Measurements from ENCODE around the gene GNA12. TPM values are rescaled to one million over a fixed set of nuclear protein-coding genes. Genes with fewer than 3 reads are reported as not detected.

The GNA12 gene
- polyA plus RNA-seq, 4 donors, result 3.4 to 27.2 (median 14.5) TPM

DNA sequence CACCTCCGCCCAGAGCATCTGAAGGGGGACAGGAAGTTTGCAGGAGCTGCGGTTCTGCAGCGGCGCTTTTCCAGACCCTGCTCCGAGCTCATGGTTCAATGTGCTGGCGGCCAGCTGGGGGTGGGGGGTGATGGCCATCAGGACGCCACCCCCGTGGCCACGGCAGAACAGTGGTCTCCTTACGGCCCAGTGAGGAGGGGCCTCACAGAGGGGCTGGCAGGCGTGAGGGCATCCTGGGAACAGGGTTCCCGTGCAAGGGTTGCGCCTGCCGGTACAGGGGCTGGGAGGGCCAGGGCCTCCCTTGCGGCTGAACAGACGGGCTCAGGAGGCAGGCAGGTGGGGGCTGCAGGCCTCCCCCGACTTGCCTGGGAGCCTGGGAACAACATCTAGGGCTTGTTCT, 39.0 kb upstream of the GNA12 start:
- Histone ChIP-seq H3K27ac (ENCODE audit: low read depth in 1 of 3, low read length in 2 of 3) (no peak overlapping the region), H3K36me3 (ENCODE audit: control insufficient read depth in 3 of 3, insufficient read depth in 2 of 3, low read depth in 1 of 3, low read length in 3 of 3) (no peaks in the 10 kb centered on the region), H3K27me3 (ENCODE audit: control insufficient read depth in 3 of 3, insufficient read depth in 3 of 3, low read length in 3 of 3) (no peaks in the 10 kb centered on the region), H3K9me3 (ENCODE audit: control insufficient read depth in 2 of 2, insufficient read depth in 1 of 2, low read depth in 1 of 2, low read length in 1 of 2) (no peaks in the 10 kb centered on the region), H3K4me3 (ENCODE audit: low read depth in 1 of 3, low read length in 3 of 3) (no peak overlapping the region), H3K4me1 (ENCODE audit: control insufficient read depth in 3 of 3, insufficient read depth in 2 of 3, low read depth in 1 of 3, low read length in 2 of 3) (no peaks in the 10 kb centered on the region)
- FAIRE-seq, result no peak
- no peak for DNase-seq
- 45 to 73% (median 52%) methylated on average over 15 to 17 of the region's 17 CpGs for whole genome bisulfite sequencing, 3 donors

DNA sequence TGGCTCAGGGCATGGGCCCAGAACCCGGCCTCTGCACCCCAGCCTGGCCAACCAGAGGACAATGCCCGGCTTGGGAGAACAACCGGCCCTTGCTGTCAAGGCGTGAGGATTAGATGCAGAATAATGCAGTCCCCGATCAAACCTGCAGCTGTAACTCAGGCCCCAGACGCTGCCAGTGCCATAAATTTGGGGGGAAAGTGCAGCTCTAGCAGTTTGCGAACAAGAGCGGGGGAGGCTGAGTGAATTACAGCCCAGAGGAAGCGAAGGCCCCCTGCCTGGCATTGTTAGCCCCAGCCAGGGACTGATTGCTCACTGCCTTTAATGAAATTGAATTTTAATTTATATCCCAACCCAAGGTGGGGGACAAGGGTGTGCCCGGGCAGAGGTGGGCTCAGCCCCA, 38.0 kb upstream of the GNA12 start:
- Histone ChIP-seq H3K4me1 (ENCODE audit: control insufficient read depth in 3 of 3, insufficient read depth in 2 of 3, low read depth in 1 of 3, low read length in 2 of 3) (no peaks in the 10 kb centered on the region), H3K9me3 (ENCODE audit: control insufficient read depth in 2 of 2, insufficient read depth in 1 of 2, low read depth in 1 of 2, low read length in 1 of 2) (no peaks in the 10 kb centered on the region), H3K27me3 (ENCODE audit: control insufficient read depth in 3 of 3, insufficient read depth in 3 of 3, low read length in 3 of 3) (no peaks in the 10 kb centered on the region), H3K36me3 (ENCODE audit: control insufficient read depth in 3 of 3, insufficient read depth in 2 of 3, low read depth in 1 of 3, low read length in 3 of 3) (no peaks in the 10 kb centered on the region), H3K4me3 (ENCODE audit: low read depth in 1 of 3, low read length in 3 of 3) (no peak overlapping the region), H3K27ac (ENCODE audit: low read depth in 1 of 3, low read length in 2 of 3) (no peak overlapping the region)
- no peak for FAIRE-seq
- no peak for DNase-seq
- 12 to 52% (median 37%) methylated on average over 10 of the region's 10 CpGs for WGBS, 3 donors

DNA sequence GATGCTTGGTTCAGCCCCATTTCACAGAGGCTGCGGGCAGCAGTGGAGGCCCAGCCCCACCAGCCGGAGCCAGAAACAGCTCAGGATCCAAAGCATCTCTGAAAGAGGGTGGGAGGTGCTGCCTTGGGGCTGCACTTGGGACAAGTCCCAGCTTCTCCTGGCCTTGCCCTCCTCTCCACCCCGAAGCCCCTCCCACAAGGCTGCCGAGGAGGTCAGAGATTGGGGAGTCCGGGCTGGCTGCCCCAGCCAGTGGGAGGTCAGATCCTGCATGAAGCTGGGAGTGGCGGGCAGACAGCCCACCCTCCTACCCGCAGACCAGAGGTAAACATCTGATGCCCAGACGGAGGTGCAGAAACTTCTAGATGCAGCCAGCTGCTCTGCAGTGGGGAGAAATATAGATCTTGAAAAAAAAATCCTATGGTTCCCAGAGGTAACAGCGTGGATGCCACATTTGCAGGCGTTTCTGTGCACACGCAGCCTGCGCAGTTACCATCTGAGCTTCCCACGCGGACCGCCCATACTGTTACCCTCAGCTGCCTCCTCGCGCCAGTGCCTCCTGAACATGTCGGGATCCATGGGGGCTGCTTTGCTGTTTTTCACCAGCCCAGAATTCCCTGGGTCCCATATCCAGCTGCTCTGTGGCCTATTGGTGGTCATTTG, 36.9 kb upstream of the GNA12 start:
- WGBS, 3 donors, result 70 to 74% (median 72%) methylated on average over 18 of the region's 18 CpGs
- Histone ChIP-seq H3K4me3 (ENCODE audit: low read depth in 1 of 3, low read length in 3 of 3) (no peak overlapping the region), H3K9me3 (ENCODE audit: control insufficient read depth in 2 of 2, insufficient read depth in 1 of 2, low read depth in 1 of 2, low read length in 1 of 2) (no peaks in the 10 kb centered on the region), H3K27me3 (ENCODE audit: control insufficient read depth in 3 of 3, insufficient read depth in 3 of 3, low read length in 3 of 3) (no peaks in the 10 kb centered on the region), H3K4me1 (ENCODE audit: control insufficient read depth in 3 of 3, insufficient read depth in 2 of 3, low read depth in 1 of 3, low read length in 2 of 3) (no peaks in the 10 kb centered on the region), H3K36me3 (ENCODE audit: control insufficient read depth in 3 of 3, insufficient read depth in 2 of 3, low read depth in 1 of 3, low read length in 3 of 3) (no peaks in the 10 kb centered on the region), H3K27ac (ENCODE audit: low read depth in 1 of 3, low read length in 2 of 3) (no peak overlapping the region)
- FAIRE-seq (no peak), DNase-seq (no peak)

DNA sequence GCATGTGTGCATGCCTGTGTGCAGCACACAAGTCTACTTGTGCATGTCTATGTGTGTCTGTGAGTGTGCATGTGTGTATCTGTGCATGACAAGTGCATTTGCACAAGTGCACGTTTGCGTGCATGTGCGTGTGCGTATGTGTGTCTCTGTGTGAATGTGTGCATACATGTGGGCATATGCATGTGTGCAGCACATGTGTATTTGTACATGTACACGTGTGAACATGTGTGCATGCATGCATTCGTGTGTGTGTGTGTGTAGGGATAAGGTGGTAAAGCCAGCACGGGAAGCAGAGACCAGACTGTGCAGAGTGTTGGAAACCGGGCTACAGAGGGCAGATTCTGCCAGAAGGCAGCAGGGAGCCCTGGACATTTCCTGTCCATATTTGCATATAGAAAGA, 35.9 kb upstream of the GNA12 start:
- FAIRE-seq, result no peak
- no peak for DNase-seq
- Histone ChIP-seq H3K27me3 (ENCODE audit: control insufficient read depth in 3 of 3, insufficient read depth in 3 of 3, low read length in 3 of 3) (peaks cover 0 to 2% (median 0%) of the 10 kb centered on the region in 3 donors), H3K4me3 (ENCODE audit: low read depth in 1 of 3, low read length in 3 of 3) (no peak overlapping the region), H3K9me3 (ENCODE audit: control insufficient read depth in 2 of 2, insufficient read depth in 1 of 2, low read depth in 1 of 2, low read length in 1 of 2) (no peaks in the 10 kb centered on the region), H3K4me1 (ENCODE audit: control insufficient read depth in 3 of 3, insufficient read depth in 2 of 3, low read depth in 1 of 3, low read length in 2 of 3) (no peaks in the 10 kb centered on the region), H3K27ac (ENCODE audit: low read depth in 1 of 3, low read length in 2 of 3) (no peak overlapping the region), H3K36me3 (ENCODE audit: control insufficient read depth in 3 of 3, insufficient read depth in 2 of 3, low read depth in 1 of 3, low read length in 3 of 3) (no peaks in the 10 kb centered on the region)
- 78 to 86% (median 79%) methylated on average over 8 of the region's 8 CpGs for WGBS, 3 donors

DNA sequence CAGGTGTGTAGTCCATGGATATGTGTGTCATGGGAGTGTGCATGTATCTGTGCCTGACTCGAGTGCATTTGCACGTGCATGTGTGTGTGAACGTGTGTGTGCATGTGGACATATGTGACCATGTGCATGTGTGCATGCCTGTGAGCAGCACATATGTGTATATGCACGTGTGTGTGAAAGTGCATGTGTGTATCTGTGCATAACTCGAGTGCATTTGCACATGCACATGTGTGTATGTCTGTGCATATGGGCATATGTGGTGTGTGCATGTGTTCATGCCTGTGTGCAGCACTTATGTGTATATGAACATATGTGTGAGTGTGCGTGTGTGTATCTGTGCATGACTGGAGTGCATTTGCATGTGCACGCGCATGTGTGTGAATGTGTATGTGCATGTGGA, 35.2 kb upstream of the GNA12 start:
- Histone ChIP-seq H3K27me3 (ENCODE audit: control insufficient read depth in 3 of 3, insufficient read depth in 3 of 3, low read length in 3 of 3) (peaks cover 0 to 2% (median 0%) of the 10 kb centered on the region in 3 donors), H3K4me3 (ENCODE audit: low read depth in 1 of 3, low read length in 3 of 3) (no peak overlapping the region), H3K27ac (ENCODE audit: low read depth in 1 of 3, low read length in 2 of 3) (no peak overlapping the region), H3K4me1 (ENCODE audit: control insufficient read depth in 3 of 3, insufficient read depth in 2 of 3, low read depth in 1 of 3, low read length in 2 of 3) (no peaks in the 10 kb centered on the region), H3K36me3 (ENCODE audit: control insufficient read depth in 3 of 3, insufficient read depth in 2 of 3, low read depth in 1 of 3, low read length in 3 of 3) (no peaks in the 10 kb centered on the region), H3K9me3 (ENCODE audit: control insufficient read depth in 2 of 2, insufficient read depth in 1 of 2, low read depth in 1 of 2, low read length in 1 of 2) (no peaks in the 10 kb centered on the region)
- 92 to 94% (median 93%) methylated on average over 8 of the region's 8 CpGs for WGBS, 3 donors
- no peak for FAIRE-seq
- no peak for DNase-seq

DNA sequence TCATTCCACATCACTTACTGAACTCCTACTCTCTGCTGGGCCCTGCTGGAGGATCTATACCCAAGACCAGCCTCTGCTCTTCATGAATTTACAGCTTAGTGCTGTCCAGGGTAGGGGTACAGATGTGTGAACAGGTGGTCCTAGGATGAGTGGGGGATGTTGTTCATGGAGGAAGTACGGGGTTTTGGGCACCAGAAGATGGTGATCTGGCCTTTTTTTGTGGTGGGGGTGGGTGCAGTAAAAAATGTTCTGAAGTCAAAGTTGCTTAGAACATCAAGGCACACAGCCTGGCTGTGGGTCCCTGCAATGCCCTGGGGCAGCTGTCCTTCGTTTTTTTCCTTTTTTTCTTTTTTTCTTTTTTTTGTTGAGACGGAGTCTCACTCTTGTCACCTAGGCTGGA, 34.2 kb upstream of the GNA12 start:
- Histone ChIP-seq H3K4me1 (ENCODE audit: control insufficient read depth in 3 of 3, insufficient read depth in 2 of 3, low read depth in 1 of 3, low read length in 2 of 3) (no peaks in the 10 kb centered on the region), H3K27me3 (ENCODE audit: control insufficient read depth in 3 of 3, insufficient read depth in 3 of 3, low read length in 3 of 3) (peaks cover 0 to 2% (median 0%) of the 10 kb centered on the region in 3 donors), H3K27ac (ENCODE audit: low read depth in 1 of 3, low read length in 2 of 3) (no peak overlapping the region), H3K36me3 (ENCODE audit: control insufficient read depth in 3 of 3, insufficient read depth in 2 of 3, low read depth in 1 of 3, low read length in 3 of 3) (no peaks in the 10 kb centered on the region), H3K4me3 (ENCODE audit: low read depth in 1 of 3, low read length in 3 of 3) (no peak overlapping the region), H3K9me3 (ENCODE audit: control insufficient read depth in 2 of 2, insufficient read depth in 1 of 2, low read depth in 1 of 2, low read length in 1 of 2) (no peaks in the 10 kb centered on the region)
- WGBS, 3 donors, result 55 to 76% (median 65%) methylated on average over 3 of the region's 3 CpGs
- DNase-seq, result no peak
- FAIRE-seq, result no peak

DNA sequence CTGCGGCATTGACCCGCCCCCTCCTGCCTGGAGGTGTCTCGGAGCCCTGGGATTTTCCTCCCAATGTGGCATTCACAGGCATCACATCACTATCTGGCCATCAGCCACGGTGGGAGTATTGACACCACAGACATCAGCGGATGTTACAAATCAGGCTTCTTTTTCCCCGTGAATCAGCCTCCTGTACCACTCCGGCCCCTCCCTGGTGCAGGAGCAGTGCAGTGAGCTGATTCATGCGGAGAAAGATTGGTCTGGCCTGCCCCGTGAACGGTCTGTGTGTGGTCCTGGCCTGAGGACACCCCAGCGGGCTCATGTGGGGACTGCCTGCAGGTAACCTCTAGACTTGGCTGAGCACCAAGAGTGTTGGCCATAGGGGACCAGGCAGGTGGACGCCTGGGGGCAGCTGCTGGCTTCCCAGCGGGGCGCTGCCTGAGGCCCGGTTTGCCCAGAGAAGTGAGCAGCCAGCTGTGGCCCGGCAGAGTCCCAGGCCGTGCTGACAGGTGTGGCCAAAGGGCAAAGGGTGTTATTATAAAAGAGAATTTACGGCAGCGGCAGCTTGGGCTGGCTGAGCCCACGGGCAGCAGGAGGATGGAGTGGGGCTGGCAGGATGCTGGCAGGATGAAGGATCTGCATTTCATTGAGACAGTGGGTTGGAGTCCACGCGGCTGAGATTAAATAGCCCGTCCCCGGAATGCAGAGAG, 32.1 kb upstream of the GNA12 start:
- Histone ChIP-seq H3K4me3 (ENCODE audit: low read depth in 1 of 3, low read length in 3 of 3) (no peak overlapping the region), H3K9me3 (ENCODE audit: control insufficient read depth in 2 of 2, insufficient read depth in 1 of 2, low read depth in 1 of 2, low read length in 1 of 2) (no peaks in the 10 kb centered on the region), H3K4me1 (ENCODE audit: control insufficient read depth in 3 of 3, insufficient read depth in 2 of 3, low read depth in 1 of 3, low read length in 2 of 3) (no peaks in the 10 kb centered on the region), H3K27ac (ENCODE audit: low read depth in 1 of 3, low read length in 2 of 3) (no peak overlapping the region), H3K36me3 (ENCODE audit: control insufficient read depth in 3 of 3, insufficient read depth in 2 of 3, low read depth in 1 of 3, low read length in 3 of 3) (no peaks in the 10 kb centered on the region), H3K27me3 (ENCODE audit: control insufficient read depth in 3 of 3, insufficient read depth in 3 of 3, low read length in 3 of 3) (peaks cover 0 to 2% (median 0%) of the 10 kb centered on the region in 3 donors)
- WGBS, 3 donors, result 38 to 62% (median 53%) methylated on average over 24 of the region's 24 CpGs
- peak in 1 of 2 donors; percentile 34 for DNase-seq
- no peak for FAIRE-seq

DNA sequence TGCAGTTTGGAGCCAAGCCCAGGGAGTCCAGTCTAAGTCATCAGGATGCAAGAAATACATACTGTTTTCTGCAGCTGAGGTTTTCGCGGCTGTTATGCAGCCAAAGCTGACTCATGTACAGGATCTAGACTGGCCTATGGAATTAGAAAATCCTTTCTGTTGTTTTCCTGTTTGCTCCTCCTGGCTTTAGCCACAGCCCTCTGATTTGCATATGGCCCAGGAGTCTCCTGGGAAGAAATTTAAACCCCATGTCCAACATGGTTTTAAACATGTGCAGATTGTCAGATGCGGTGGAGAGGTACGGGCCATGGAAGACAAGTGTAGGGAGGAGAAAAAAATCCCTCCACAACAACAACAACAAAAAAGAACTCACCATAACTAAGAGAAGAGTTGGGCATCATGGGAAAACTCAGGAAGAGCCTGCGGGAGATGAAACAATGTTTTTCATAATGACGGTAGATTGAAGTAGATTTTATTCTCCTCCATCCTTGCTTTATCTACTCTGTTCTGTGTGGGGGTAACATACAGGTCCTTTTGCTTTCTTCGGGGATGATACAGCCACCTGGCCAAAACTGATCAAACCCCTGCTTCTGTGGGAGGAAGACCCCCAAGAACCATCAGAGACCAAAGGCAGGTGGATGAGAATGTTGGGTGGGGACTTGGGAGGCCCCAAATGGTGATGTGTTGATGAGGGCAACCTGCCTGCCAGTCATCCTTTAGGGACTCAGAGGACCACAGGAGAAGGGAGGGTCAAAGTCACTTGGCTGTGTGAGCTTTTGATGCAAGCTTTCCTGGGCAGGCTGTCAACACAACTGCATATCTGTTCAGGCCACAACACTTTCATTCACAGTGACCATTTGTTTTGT, 29.8 kb upstream of the GNA12 start:
- Histone ChIP-seq H3K4me3 (ENCODE audit: low read depth in 1 of 3, low read length in 3 of 3) (no peak overlapping the region), H3K9me3 (ENCODE audit: control insufficient read depth in 2 of 2, insufficient read depth in 1 of 2, low read depth in 1 of 2, low read length in 1 of 2) (no peaks in the 10 kb centered on the region), H3K27me3 (ENCODE audit: control insufficient read depth in 3 of 3, insufficient read depth in 3 of 3, low read length in 3 of 3) (peaks cover 0 to 2% (median 0%) of the 10 kb centered on the region in 3 donors), H3K27ac (ENCODE audit: low read depth in 1 of 3, low read length in 2 of 3) (peak overlapping the region in 1 of 3 donors; percentile 52), H3K4me1 (ENCODE audit: control insufficient read depth in 3 of 3, insufficient read depth in 2 of 3, low read depth in 1 of 3, low read length in 2 of 3) (no peaks in the 10 kb centered on the region), H3K36me3 (ENCODE audit: control insufficient read depth in 3 of 3, insufficient read depth in 2 of 3, low read depth in 1 of 3, low read length in 3 of 3) (no peaks in the 10 kb centered on the region)
- FAIRE-seq (no peak), DNase-seq (no peak)
- WGBS, 3 donors, result 42 to 46% (median 44%) methylated on average over 7 of the region's 7 CpGs
